Measurements from ENCODE around the gene LRRC3.
"Not testable (repeated sequence)": the region's sequence is repeated elsewhere in the genome, so short reads cannot be mapped to it uniquely, and the experiment has no call there.

LRRC3 gene, protein sequence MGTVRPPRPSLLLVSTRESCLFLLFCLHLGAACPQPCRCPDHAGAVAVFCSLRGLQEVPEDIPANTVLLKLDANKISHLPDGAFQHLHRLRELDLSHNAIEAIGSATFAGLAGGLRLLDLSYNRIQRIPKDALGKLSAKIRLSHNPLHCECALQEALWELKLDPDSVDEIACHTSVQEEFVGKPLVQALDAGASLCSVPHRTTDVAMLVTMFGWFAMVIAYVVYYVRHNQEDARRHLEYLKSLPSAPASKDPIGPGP

GRCh38 chr21:44454747-44455523, at the start of gene LRRC3:
LRRC3 (plus strand) TSS chr21:44455510; CDS start chr21:44456645, 1,135 bp downstream.
- DNase-seq (ENCODE audit: low spot score), result no peak

- DNase-seq (ENCODE audit: low spot score), result no peak
Observed at GRCh38 chr21:44405948-44406872, 49.1 kb upstream of the LRRC3 start.

DNA sequence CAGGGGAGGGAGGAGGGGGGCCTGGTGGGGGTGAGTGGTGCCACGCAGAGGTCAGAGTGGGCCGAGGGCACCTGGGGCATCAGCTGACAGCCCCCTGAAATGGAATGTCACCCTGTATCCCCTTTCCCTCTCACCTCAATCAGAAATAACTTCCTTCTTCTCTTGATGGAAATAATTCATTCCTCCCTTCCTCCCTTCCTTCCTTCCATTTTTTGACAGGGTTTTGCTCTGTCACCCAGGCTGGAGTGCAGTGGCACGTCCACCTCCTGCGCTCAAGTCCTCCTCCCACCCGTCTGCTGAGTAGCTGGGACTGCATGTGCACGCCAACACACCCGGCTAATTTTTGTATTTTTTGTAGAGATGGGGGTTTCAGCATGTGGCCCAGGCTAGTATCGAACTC, 48.4 kb upstream of the LRRC3 start:
- no peak for DNase-seq (ENCODE audit: low spot score)

DNA sequence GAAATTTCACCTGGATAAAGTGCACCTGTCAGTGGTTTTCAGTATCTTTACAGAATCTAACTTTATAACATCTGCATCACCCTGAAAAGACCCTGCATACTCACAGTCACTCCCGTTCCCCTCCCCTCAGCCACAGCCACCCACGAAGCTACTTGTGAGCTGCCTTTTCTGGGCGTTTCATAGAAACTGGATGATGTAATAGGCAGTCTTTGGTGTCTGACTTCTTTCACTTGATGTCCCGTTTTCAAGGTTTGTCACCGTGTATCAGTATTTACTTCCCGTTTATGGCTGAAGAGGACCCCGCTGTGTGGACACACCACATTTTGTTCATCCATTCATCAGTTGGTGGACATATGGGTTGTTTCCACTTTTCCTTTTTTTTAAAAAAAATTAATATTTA, 47.8 kb upstream of the LRRC3 start:
- no peak for DNase-seq (ENCODE audit: low spot score)

DNA sequence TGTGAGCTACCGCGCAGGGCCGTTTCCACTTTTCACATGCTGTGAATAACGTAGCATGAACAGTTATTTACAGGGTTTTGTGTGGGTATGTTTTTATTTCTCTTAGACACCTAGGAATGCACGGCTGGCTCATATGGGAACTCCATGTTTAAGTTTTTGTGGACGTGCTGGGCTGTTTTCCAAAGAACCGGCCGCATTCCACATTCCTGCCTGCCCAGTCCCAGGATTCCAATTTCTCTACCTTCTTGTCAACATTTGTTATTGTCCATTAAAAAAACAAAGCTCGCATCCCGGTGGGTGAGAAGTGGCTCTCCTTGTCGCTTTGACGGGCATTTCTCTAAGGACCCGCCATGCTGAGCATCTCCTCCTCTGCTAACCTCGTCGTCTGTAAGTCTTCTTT, 47.1 kb upstream of the LRRC3 start:
- no peak for DNase-seq (ENCODE audit: low spot score)

- DNase-seq (ENCODE audit: low spot score), result no peak
Observed at GRCh38 chr21:44413566-44414290, 41.6 kb upstream of the LRRC3 start.

DNA sequence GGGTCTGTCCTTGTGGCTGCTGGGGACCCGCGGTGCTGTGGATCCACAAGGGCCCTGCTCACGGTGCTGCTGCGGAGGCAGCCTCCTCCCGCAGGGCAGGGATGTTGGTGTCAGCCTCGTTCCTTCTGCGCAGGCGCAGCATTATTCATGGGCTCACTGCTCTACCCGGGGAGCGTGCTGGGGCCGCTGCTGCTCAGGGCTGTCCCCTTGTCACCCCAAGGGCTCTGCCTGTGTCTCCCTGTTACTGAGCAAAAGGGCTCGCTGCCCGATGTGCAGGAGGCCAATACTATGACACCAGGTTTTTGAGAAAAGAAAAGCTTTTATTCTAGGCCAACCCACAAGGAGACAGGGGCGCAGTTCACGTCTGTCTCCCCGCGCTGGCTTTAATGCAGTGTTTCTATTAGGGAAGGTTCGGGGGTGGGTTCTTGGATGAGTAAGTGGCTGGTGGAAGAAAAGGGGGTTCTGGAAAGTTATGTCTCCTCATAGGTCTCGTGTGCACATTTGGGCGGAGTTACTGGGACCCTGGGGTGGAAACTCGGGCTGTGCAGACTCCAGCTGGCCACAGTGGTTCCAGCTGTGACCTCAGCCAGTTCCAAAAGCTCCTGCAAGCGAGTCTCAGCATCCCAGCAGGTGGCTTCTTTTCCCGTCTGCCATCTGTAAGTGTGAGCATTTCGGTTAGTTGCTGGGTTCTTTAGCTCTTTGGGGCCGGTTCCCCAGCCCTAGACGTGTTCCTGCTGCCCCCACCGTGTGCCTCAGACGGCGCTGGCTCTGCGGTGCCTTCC, 40.8 kb upstream of the LRRC3 start:
- no peak for DNase-seq (ENCODE audit: low spot score)

- DNase-seq (ENCODE audit: low spot score), result no peak
Observed at GRCh38 chr21:44415073-44416025, 40.0 kb upstream of the LRRC3 start.

GRCh38 chr21:44416193-44416592, 39.1 kb upstream of the LRRC3 start:
- no peak for DNase-seq (ENCODE audit: low spot score)

- DNase-seq (ENCODE audit: low spot score), result not testable (repeated sequence)
Observed at GRCh38 chr21:44417621-44418107, 37.6 kb upstream of the LRRC3 start.

DNA sequence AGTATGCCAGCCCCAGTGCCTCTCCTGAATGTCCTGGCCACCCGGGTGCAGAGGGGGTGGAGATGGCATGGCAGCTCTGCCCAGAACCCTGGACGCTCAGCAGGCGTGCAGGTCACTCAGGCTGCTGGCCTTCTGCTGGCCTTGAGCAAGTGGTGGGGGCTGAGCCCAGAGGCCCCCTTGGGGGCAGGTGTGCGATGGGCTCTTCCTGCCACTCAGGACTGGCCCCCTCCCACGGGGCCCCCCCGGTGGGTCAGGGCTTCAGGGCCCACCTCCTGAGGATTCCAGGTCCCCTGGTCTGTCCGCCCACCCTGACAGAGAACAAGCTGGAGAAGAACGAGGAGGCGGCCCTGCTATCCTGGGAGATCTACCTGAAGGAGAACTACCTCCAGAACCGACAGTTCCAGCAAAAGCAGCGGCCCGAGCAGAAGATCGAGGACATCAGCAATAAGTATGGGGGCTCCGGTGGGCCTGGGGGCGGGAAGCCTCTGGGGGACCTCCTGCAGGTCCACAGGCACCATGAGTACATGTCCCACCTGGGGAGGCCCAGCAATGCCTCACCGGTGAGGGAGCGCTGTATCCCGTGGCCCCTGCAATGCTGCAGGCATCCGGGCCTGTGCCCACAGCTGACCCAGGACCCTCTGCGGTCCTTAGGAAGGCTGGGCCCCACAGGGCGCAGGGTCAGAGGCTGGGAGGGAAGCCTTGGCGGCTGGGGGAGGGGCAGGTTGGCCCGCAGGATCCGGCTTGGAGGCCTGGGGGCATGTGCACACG, 37.0 kb upstream of the LRRC3 start:
- no peak for DNase-seq (ENCODE audit: low spot score)

GRCh38 chr21:44418876-44419230, 36.5 kb upstream of the LRRC3 start:
- DNase-seq (ENCODE audit: low spot score), result no peak

GRCh38 chr21:44419679-44420078, 35.6 kb upstream of the LRRC3 start:
- DNase-seq (ENCODE audit: low spot score), result no peak

- DNase-seq (ENCODE audit: low spot score), result no peak
Observed at GRCh38 chr21:44420416-44421205, 34.7 kb upstream of the LRRC3 start.

DNA sequence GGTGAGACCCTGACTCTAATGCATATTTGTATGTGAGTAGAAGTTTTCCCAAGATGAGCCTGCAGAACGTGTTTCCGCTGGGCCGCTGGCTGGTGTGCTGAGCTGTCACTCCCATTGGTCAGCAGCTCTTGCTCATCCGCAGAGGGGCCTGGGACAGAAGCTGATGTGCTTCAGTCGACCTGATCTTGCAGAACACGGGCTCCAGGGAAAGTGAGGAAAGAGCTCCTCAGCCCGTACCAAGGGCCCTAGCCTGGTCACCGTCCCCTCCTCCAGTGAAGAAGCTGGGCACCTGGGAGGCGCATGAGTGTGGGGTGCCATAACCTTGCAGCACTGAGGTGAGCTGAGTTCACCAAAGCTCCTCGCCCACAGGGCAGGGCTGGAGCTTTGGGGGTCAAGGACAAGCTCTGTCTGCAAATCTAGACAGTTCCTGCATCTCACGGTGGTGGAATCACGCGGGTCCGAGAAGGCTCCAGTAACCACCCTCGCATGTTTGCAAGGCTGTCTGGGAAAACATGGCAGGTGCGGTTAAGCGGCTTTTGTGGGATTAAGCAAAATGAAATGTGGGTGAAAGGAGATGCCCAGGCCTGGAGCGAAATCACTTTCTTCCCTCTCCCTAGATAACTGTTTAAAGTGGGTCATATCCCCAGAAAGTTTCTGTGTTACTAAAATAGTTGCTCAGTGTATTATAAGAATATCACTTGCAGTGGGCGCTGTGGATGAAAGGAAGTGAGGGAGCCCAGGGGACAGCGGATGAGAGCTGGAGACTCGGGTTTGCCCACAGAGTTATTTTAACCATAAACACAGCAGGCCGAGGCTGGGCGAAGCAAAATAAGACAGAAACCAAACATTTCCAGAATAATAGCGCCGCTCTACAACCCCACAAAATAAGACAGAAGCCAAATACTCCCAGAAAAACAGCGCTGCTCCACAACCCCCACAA, 33.1 kb upstream of the LRRC3 start:
- no peak for DNase-seq (ENCODE audit: low spot score)

DNA sequence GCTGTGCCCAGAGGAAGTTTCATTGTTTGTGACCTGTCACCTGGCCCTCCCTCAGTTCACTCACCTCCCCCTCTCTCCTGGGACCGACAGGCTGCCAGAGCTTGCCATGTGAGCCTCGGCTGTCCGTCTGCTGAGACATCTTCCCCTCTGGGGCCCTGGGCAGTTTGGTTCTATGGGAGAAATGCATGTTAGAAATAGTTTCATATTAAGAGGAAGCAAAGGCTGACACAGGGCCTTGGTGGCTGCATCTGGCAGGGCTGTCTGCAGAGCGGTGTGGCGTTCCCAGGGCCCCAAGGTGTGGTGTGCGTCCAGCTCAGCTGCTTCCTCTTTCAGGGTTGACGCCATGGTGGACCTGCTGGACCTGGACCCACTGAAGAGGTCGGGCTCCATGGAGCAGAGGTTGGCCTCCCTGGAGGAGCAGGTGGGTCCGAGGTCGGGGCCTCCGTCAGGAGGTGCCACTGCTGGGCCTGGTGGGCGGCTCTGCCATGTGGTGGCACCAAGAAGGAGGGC, 31.9 kb upstream of the LRRC3 start:
- no peak for DNase-seq (ENCODE audit: low spot score)

Data from hepatic stellate cell (primary cell).